HCT116 (cell line): Measurements from ENCODE around the gene SLC5A12. TPM values are rescaled to one million over a fixed set of nuclear protein-coding genes. Genes with fewer than 3 reads are reported as not detected.

ENCODE experiments used
- ATAC-seq: fragments of 200-7000 bp; cut with Tn5 transposase; 2 replicates; pipeline ENCODE4 v1.9.1; 2020; ENCODE audit warnings: mild to moderate bottlenecking, moderate library complexity
- BruUV-seq: library from RNA; stranded (reverse); fragments of 400-500 nt; replicated peaks from 2 replicates; lab custom pipeline; 2021; lab: Mats Ljungman, UMichigan
- CTCF ChIA-PET: fragments of 300-600 bp; sonication (Branson Sonifier 250); formaldehyde crosslinking; loops from one replicate; lab custom pipeline; 2021; ENCODE audit warnings: antibody characterized with exemption; lab: Charles Lee
- POLR2A ChIA-PET: fragments of 300-600, 350-600 bp; sonication (Branson Sonifier 250); formaldehyde crosslinking; loops from one replicate; lab custom pipeline; 2021; ENCODE audit warnings: antibody characterized with exemption; lab: Charles Lee
- RAD21 ChIA-PET, 2 experiments: fragments of 300-600 bp; sonication (Branson Sonifier 250); formaldehyde crosslinking; loops; one replicate each; lab custom pipeline; 2023; ENCODE audit warnings: low total read pairs in 2 of 2; ENCODE audit not compliant: uncharacterized antibody in 2 of 2, unreplicated experiment in 2 of 2, low non-redundant PET in 1 of 2; lab: Charles Lee
- DNase-seq: peaks from one replicate; pipeline ENCODE4 v3.0.0-alpha.2; 2010; ENCODE audit warnings: low read depth, low spot score
- H2AFZ ChIP-seq: fragments of 200-600 bp; shearing (Covaris generic), sonication (generic); 2 replicates; pipeline ENCODE4 v1.6.1; 2017; ENCODE audit warnings: low read depth, mixed run types, mixed read lengths, antibody characterized with exemption, low read length; ENCODE audit not compliant: poor library complexity, severe bottlenecking
- H3K27ac ChIP-seq: 2 replicates; pipeline ENCODE4 v1.5.1; 2012; ENCODE audit warnings: low read depth, low read length
- H3K27me3 ChIP-seq: fragments of 200-600 bp; sonication (generic); 2 replicates; pipeline ENCODE4 v1.6.1; 2016; ENCODE audit warnings: mixed run types, low read length, mixed read lengths; ENCODE audit not compliant: insufficient read depth
- H3K36me3 ChIP-seq, 2 experiments: fragments of 200-500 bp in 1 of 2; fragments of 200-600 bp in 1 of 2; sonication (Bioruptor generic) in 1 of 2; sonication (generic) in 1 of 2; 2 replicates each; pipeline versions ENCODE4 v1.5.1 to v1.6.1; 2014 to 2016; ENCODE audit warnings: low read length in 2 of 2, inconsistent platforms in 1 of 2, mixed read lengths in 1 of 2, mixed run types in 1 of 2; ENCODE audit not compliant: insufficient read depth in 2 of 2, control insufficient read depth in 1 of 2
- H3K4me1 ChIP-seq, 2 experiments: fragments of 200-600 bp in 1 of 2; sonication (generic) in 1 of 2; 2 replicates each; pipeline versions ENCODE4 v1.5.1 to v1.6.1; 2012 to 2017; ENCODE audit warnings: low read length in 2 of 2, inconsistent platforms in 1 of 2, mild to moderate bottlenecking in 1 of 2, mixed read lengths in 1 of 2, mixed run types in 1 of 2, moderate library complexity in 1 of 2; ENCODE audit not compliant: insufficient read depth in 2 of 2, control insufficient read depth in 1 of 2
- H3K4me2 ChIP-seq: fragments of 200-600 bp; sonication (generic); 2 replicates; pipeline ENCODE4 v1.6.1; 2017; ENCODE audit warnings: mixed run types, low read length, mixed read lengths
- H3K4me3 ChIP-seq, 2 experiments: fragments of 200-600 bp in 1 of 2; sonication (generic) in 1 of 2; replicated peaks in 1 of 2; 2 replicates each; pipeline ENCODE4 v1.5.1; 2011 to 2016; ENCODE audit warnings: low read length in 2 of 2, control low read depth in 1 of 2, low read depth in 1 of 2, mild to moderate bottlenecking in 1 of 2, mixed read lengths in 1 of 2, mixed run types in 1 of 2
- H3K79me2 ChIP-seq: fragments of 200-600 bp; sonication (generic); 2 replicates; pipeline ENCODE4 v1.6.1; 2017; ENCODE audit warnings: mild to moderate bottlenecking, mixed run types, low read length, moderate library complexity, mixed read lengths; ENCODE audit not compliant: insufficient read depth
- H3K9ac ChIP-seq: fragments of 200-600 bp; sonication (generic); 2 replicates; pipeline ENCODE4 v1.6.1; 2016; ENCODE audit warnings: low read length, mixed read lengths
- H3K9me2 ChIP-seq: fragments of 200-600 bp; sonication (generic), shearing (Covaris generic); 2 replicates; pipeline ENCODE4 v1.6.1; 2017; ENCODE audit warnings: mixed run types, mild to moderate bottlenecking, moderate library complexity; ENCODE audit not compliant: insufficient read depth
- H3K9me3 ChIP-seq, 2 experiments: fragments of 200-500 bp in 1 of 2; fragments of 200-600 bp in 1 of 2; sonication (Bioruptor generic) in 1 of 2; sonication (generic) in 1 of 2; 2 replicates each; pipeline ENCODE4 v1.6.1; 2014 to 2017; ENCODE audit warnings: low read length in 2 of 2, mixed read lengths in 2 of 2, inconsistent platforms in 1 of 2, low read depth in 1 of 2, mild to moderate bottlenecking in 1 of 2, mixed run types in 1 of 2, moderate library complexity in 1 of 2; ENCODE audit not compliant: control insufficient read depth in 1 of 2, insufficient read depth in 1 of 2
- H4K20me1 ChIP-seq: fragments of 200-600 bp; sonication (generic), shearing (Covaris generic); 2 replicates; pipeline ENCODE4 v1.6.1; 2017; ENCODE audit warnings: mixed run types, mild to moderate bottlenecking, moderate library complexity; ENCODE audit not compliant: insufficient read depth
- FOSL1 ChIP-seq: IDR thresholded peaks from 2 replicates; pipeline ENCODE4 v1.6.1; 2012; ENCODE audit warnings: low read depth
- JUND ChIP-seq: IDR thresholded peaks from 2 replicates; pipeline ENCODE4 v1.6.1; 2012
- POLR2A ChIP-seq: IDR thresholded peaks from 2 replicates; pipeline ENCODE4 v1.7.0; 2011; ENCODE audit warnings: borderline replicate concordance; ENCODE audit not compliant: insufficient read depth, insufficient read length; ENCODE audit errors: extremely low read depth
- POLR2AphosphoS5 ChIP-seq: IDR thresholded peaks from 2 replicates; pipeline ENCODE4 v1.6.1; 2011; ENCODE audit warnings: mild to moderate bottlenecking, low read depth, low read length, moderate library complexity
- RAD21 ChIP-seq: IDR thresholded peaks from 2 replicates; pipeline ENCODE4 v1.6.1; 2012; ENCODE audit warnings: low read depth, mild to moderate bottlenecking
- SP1 ChIP-seq: IDR thresholded peaks from 2 replicates; pipeline ENCODE4 v1.6.1; 2012; ENCODE audit warnings: low read depth
- YY1 ChIP-seq: IDR thresholded peaks from 2 replicates; pipeline ENCODE4 v1.6.1; 2011; ENCODE audit warnings: low read length, low read depth, moderate library complexity, mild to moderate bottlenecking; ENCODE audit not compliant: insufficient replicate concordance; ENCODE audit errors: extremely low read depth
- ZNF274 ChIP-seq: fragments of 200-500 bp; sonication (Bioruptor generic); IDR thresholded peaks from 2 replicates; pipeline ENCODE4 v1.6.1; 2014; ENCODE audit warnings: mild to moderate bottlenecking, low read depth, low read length, inconsistent platforms
- intact Hi-C: fragments of 100-400 bp; cut with micrococcal nuclease; formaldehyde crosslinking; loops from 2 replicates; pipeline ENCODE4 v1.10.0; 2022
- total RNA-seq: library from RNA; stranded (reverse); gene quantifications from one replicate; pipeline ENCODE4 v1.2.1, GENCODE V29; 2021; ENCODE audit not compliant: unreplicated experiment
- TF ChIP-seq, protein P1 (sequence below), 3 experiments: fragments of 200-600 bp in 1 of 3; sonication (generic) in 1 of 3; IDR thresholded peaks in 2 of 3; conservative IDR thresholded peaks in 1 of 3; 2 replicates each; pipeline ENCODE4 v1.5.1; 2012 to 2017; ENCODE audit warnings: low read depth in 2 of 3, low read length in 2 of 3, antibody characterized with exemption in 1 of 3, borderline replicate concordance in 1 of 3, control low read depth in 1 of 3, mild to moderate bottlenecking in 1 of 3, mixed read lengths in 1 of 3, mixed run types in 1 of 3, moderate library complexity in 1 of 3; ENCODE audit not compliant: insufficient read depth in 1 of 3
- TF ChIP-seq, protein P2 (sequence below): IDR thresholded peaks from 2 replicates; pipeline ENCODE4 v1.6.1; 2012

The SLC5A12 gene
- total RNA-seq, 1 experiment from 2014 or later = not detected

DNA sequence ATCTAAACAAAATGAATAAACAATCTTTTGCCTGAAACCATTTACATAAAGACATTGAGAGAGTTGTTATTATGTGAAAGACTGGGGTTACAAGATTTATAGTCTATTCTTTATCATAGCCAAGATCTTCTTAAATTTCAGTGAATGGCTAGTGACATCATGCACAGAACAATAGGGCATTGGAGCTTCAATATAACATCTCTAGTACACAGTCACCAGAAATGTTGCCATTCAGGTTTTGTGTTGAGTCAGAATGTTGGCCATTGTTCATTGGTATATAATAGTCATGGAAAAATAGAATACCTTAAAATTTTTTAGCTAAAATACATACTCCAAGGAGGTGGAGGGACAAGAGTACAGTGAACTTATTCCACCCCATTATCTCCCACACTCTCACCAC lies 44.3 kb downstream of the SLC5A12 start:
- Histone ChIP-seq H3K36me3 (no peaks in the 10 kb centered on the region), H3K4me3 (no peak overlapping the region), H3K4me1 (no peaks in the 10 kb centered on the region), H3K9me3 (peaks cover 6 to 10% of the 10 kb centered on the region in 2 experiments; a peak in 2 of 4 replicates), H3K79me2 (no peaks in the 10 kb centered on the region), H3K4me2 (no peak overlapping the region), H3K27ac (no peak overlapping the region), H3K27me3 (no peaks in the 10 kb centered on the region), H3K9ac (no peak overlapping the region), H2AFZ (no peak overlapping the region), H4K20me1 (no peaks in the 10 kb centered on the region), H3K9me2 (no peaks in the 10 kb centered on the region)
- ChIA-PET CTCF (no interaction called here), RAD21 (no interaction called here), POLR2A (no interaction called here)
- ATAC-seq = no peak
- no peak for DNase-seq
- intact Hi-C loops = no loop called here
- BruUV-seq = no TSS peak
- TF ChIP-seq RAD21 (no peak), FOSL1 (no peak), JUND (no peak), POLR2A (no peak), YY1 (no peak), POLR2AphosphoS5 (no peak), ZNF274 (no peak), SP1 (no peak)
- TF ChIP-seq, protein P1, sequence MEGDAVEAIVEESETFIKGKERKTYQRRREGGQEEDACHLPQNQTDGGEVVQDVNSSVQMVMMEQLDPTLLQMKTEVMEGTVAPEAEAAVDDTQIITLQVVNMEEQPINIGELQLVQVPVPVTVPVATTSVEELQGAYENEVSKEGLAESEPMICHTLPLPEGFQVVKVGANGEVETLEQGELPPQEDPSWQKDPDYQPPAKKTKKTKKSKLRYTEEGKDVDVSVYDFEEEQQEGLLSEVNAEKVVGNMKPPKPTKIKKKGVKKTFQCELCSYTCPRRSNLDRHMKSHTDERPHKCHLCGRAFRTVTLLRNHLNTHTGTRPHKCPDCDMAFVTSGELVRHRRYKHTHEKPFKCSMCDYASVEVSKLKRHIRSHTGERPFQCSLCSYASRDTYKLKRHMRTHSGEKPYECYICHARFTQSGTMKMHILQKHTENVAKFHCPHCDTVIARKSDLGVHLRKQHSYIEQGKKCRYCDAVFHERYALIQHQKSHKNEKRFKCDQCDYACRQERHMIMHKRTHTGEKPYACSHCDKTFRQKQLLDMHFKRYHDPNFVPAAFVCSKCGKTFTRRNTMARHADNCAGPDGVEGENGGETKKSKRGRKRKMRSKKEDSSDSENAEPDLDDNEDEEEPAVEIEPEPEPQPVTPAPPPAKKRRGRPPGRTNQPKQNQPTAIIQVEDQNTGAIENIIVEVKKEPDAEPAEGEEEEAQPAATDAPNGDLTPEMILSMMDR (IDR thresholded peaks at IDR 0.05 in 2 of 3, conservative IDR thresholded peaks at IDR 0.05 in 1 of 3; ENCODE audit: borderline replicate concordance in 1 of 3, insufficient read depth in 1 of 3, low read depth in 2 of 3, low read length in 2 of 3) = no peak

DNA sequence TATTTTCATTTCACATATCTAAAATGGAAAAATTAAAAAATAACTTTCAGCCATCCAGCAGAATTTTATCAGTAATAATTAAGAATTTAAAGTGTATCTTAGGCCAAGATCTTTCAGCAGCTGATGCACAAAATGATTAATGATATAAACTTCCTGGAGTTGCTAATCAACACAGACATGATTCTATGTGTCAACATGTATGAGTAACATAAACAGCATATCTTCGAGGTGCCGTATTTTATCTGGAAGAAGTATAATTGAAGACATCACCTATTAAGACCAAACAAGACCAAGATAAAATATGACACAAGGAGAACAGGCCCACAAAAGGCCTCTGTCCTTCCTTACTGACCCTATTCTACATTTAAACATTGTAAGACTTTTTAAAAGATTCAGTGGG lies 45.2 kb downstream of the SLC5A12 start:
- no peaks in the 10 kb centered on the region for H4K20me1 ChIP-seq
- no peaks in the 10 kb centered on the region for H3K79me2 ChIP-seq
- RAD21 ChIA-PET = no interaction called here
- H3K9me3 ChIP-seq = peaks cover 6 to 10% of the 10 kb centered on the region in 2 experiments; a peak in 2 of 4 replicates
- H3K9me2 ChIP-seq = no peaks in the 10 kb centered on the region
- no peaks in the 10 kb centered on the region for H3K36me3 ChIP-seq
- H3K9ac ChIP-seq = no peak overlapping the region
- no peak overlapping the region for H3K4me3 ChIP-seq
- intact Hi-C loops = no loop called here
- TF ChIP-seq, protein P2, sequence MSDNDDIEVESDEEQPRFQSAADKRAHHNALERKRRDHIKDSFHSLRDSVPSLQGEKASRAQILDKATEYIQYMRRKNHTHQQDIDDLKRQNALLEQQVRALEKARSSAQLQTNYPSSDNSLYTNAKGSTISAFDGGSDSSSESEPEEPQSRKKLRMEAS = no peak
- TF ChIP-seq, all 23 proteins: peak for 0
- no peaks in the 10 kb centered on the region for H3K4me1 ChIP-seq
- H3K27ac ChIP-seq = no peak overlapping the region
- ATAC-seq (no peak), DNase-seq (no peak)
- H2AFZ ChIP-seq = no peak overlapping the region
- H3K4me2 ChIP-seq = no peak overlapping the region
- ChIA-PET CTCF (no interaction called here), POLR2A (no interaction called here)
- BruUV-seq = no TSS peak
- H3K27me3 ChIP-seq = no peaks in the 10 kb centered on the region
